DND-41 (cell line): ENCODE measurements around the gene TIMM22.

Experiments
- ATAC-seq: fragments of 200-7000 bp; cut with Tn5 transposase; 3 replicates; pipeline ENCODE4 v1.9.1; 2021; ENCODE audit warnings: low read depth; ENCODE audit not compliant: insufficient read depth
- DNase-seq: peaks from one replicate; pipeline ENCODE4 v3.0.0-alpha.2; 2020
- H2AFZ ChIP-seq: 2 replicates; pipeline ENCODE4 v1.6.0; 2012; ENCODE audit warnings: low read depth, low read length
- H3K27ac ChIP-seq: 2 replicates; pipeline ENCODE4 v1.5.1; 2012; ENCODE audit warnings: low read length, inconsistent platforms
- H3K27me3 ChIP-seq: fragments of 200-600 bp; sonication (generic); 2 replicates; pipeline ENCODE4 v1.6.0; 2012; ENCODE audit warnings: low read length, mild to moderate bottlenecking, inconsistent platforms; ENCODE audit not compliant: insufficient read depth, poor library complexity
- H3K36me3 ChIP-seq: 2 replicates; pipeline ENCODE4 v1.5.1; 2012; ENCODE audit warnings: low read length, inconsistent platforms; ENCODE audit not compliant: insufficient read depth
- H3K4me1 ChIP-seq: 2 replicates; pipeline ENCODE4 v1.5.1; 2012; ENCODE audit warnings: mild to moderate bottlenecking, low read length; ENCODE audit not compliant: insufficient read depth
- H3K4me2 ChIP-seq: 2 replicates; pipeline ENCODE4 v1.6.0; 2012; ENCODE audit warnings: mild to moderate bottlenecking, moderate library complexity, low read length, inconsistent platforms; ENCODE audit not compliant: insufficient read depth
- H3K4me3 ChIP-seq, 2 experiments: fragments of 200-600 bp in 1 of 2; shearing (Covaris generic) in 1 of 2; 2 replicates each; pipeline ENCODE4 v1.5.1; 2012 to 2016; ENCODE audit warnings: inconsistent platforms in 2 of 2, low read length in 2 of 2, mild to moderate bottlenecking in 2 of 2, low read depth in 1 of 2, moderate library complexity in 1 of 2
- H3K79me2 ChIP-seq: 2 replicates; pipeline ENCODE4 v1.6.0; 2012; ENCODE audit warnings: low read length, inconsistent platforms; ENCODE audit not compliant: insufficient read depth
- H3K9ac ChIP-seq: 2 replicates; pipeline ENCODE4 v1.6.0; 2012; ENCODE audit warnings: low read depth, mild to moderate bottlenecking, inconsistent platforms, low read length, moderate library complexity
- H3K9me3 ChIP-seq: 2 replicates; pipeline ENCODE4 v1.5.1; 2012; ENCODE audit warnings: low read length, moderate library complexity, mild to moderate bottlenecking, inconsistent platforms; ENCODE audit not compliant: insufficient read depth, severe bottlenecking
- H4K20me1 ChIP-seq: 2 replicates; pipeline ENCODE4 v1.6.0; 2012; ENCODE audit warnings: low read length; ENCODE audit not compliant: insufficient read depth
- CTCF ChIP-seq: IDR thresholded peaks from 2 replicates; pipeline ENCODE4 v1.5.1; 2012; ENCODE audit warnings: borderline replicate concordance, low read length, moderate library complexity, mild to moderate bottlenecking; ENCODE audit not compliant: poor library complexity, severe bottlenecking; ENCODE audit errors: extremely low read depth
- EZH2 ChIP-seq: IDR thresholded peaks from 3 replicates; pipeline ENCODE4 v1.6.1; 2012; ENCODE audit warnings: borderline replicate concordance, low read depth, mild to moderate bottlenecking, moderate library complexity, low read length, inconsistent platforms; ENCODE audit not compliant: severe bottlenecking

TIMM22 gene

GRCh38 chr17:1024076-1024475, 27.1 kb downstream of the TIMM22 start:
- Histone ChIP-seq H3K36me3 (no peaks in the 10 kb centered on the region), H3K4me2 (no peak overlapping the region), H4K20me1 (no peaks in the 10 kb centered on the region), H3K4me3 (no peak overlapping the region), H3K9me3 (no peaks in the 10 kb centered on the region), H3K79me2 (no peaks in the 10 kb centered on the region), H3K27ac (no peak overlapping the region), H3K9ac (no peak overlapping the region), H3K4me1 (no peaks in the 10 kb centered on the region), H2AFZ (no peak overlapping the region), H3K27me3 (no peaks in the 10 kb centered on the region)
- no peak for DNase-seq
- no peak for TF ChIP-seq CTCF
- no peak for TF ChIP-seq EZH2
- ATAC-seq, result no peak

- H3K36me3 ChIP-seq, result no peaks in the 10 kb centered on the region
These were observed 29.0 kb downstream of the TIMM22 start for GRCh38 chr17:1025733-1026598.

GRCh38 chr17:1026599-1026975, 29.7 kb downstream of the TIMM22 start:
- TF ChIP-seq CTCF, result no peak
- TF ChIP-seq EZH2, result no peak
- H3K27ac ChIP-seq, result no peak overlapping the region

More at GRCh38 chr17:1025733-1026598, 29.0 kb downstream of the TIMM22 start:
- TF ChIP-seq EZH2 (no peak), CTCF (no peak)
- no peak overlapping the region for H3K27ac ChIP-seq
- H3K79me2 ChIP-seq, result no peaks in the 10 kb centered on the region
- H3K4me1 ChIP-seq, result no peaks in the 10 kb centered on the region
- peaks cover 7% of the 10 kb centered on the region; the same call in 1 of the 2 replicates for H4K20me1 ChIP-seq
- no peaks in the 10 kb centered on the region for H3K27me3 ChIP-seq
- ATAC-seq, result no peak
- no peak for DNase-seq
- no peak overlapping the region for H3K4me3 ChIP-seq
- H3K4me2 ChIP-seq, result no peak overlapping the region
- H3K9ac ChIP-seq, result no peak overlapping the region
- H2AFZ ChIP-seq, result no peak overlapping the region
- H3K9me3 ChIP-seq, result no peaks in the 10 kb centered on the region

More at GRCh38 chr17:1026599-1026975, 29.7 kb downstream of the TIMM22 start:
- no peaks in the 10 kb centered on the region for H3K79me2 ChIP-seq
- H2AFZ ChIP-seq, result no peak overlapping the region
- H3K9ac ChIP-seq, result no peak overlapping the region
- H3K36me3 ChIP-seq, result no peaks in the 10 kb centered on the region
- no peak overlapping the region for H3K4me3 ChIP-seq
- no peak for ATAC-seq
- no peaks in the 10 kb centered on the region for H3K9me3 ChIP-seq
- no peaks in the 10 kb centered on the region for H3K27me3 ChIP-seq
- H3K4me2 ChIP-seq, result no peak overlapping the region
- no peak for DNase-seq
- no peaks in the 10 kb centered on the region for H3K4me1 ChIP-seq
- H4K20me1 ChIP-seq, result peaks cover 7% of the 10 kb centered on the region; the same call in 1 of the 2 replicates
